DOHH2 (cell line): ENCODE results near the gene ZNF787.

ENCODE experiments used
- H3F3A ChIP-seq: fragments of 200-600 bp; sonication (generic), shearing (Covaris generic); 2 replicates; pipeline ENCODE4 v1.6.0; 2016; ENCODE audit warnings: antibody characterized with exemption, mild to moderate bottlenecking; ENCODE audit not compliant: control insufficient read depth, insufficient read depth
- H3K27ac ChIP-seq: fragments of 200-600 bp; sonication (generic); 2 replicates; pipeline ENCODE4 v1.5.1; 2014; ENCODE audit warnings: low read depth, mild to moderate bottlenecking, low read length, moderate library complexity
- H3K27me3 ChIP-seq: fragments of 200-600 bp; sonication (generic); 2 replicates; pipeline ENCODE4 v1.6.1; 2014; ENCODE audit warnings: mild to moderate bottlenecking, low read length, mixed read lengths; ENCODE audit not compliant: control insufficient read depth
- H3K36me3 ChIP-seq: fragments of 200-600 bp; sonication (generic); 2 replicates; pipeline ENCODE4 v1.6.1; 2014; ENCODE audit warnings: mild to moderate bottlenecking, low read length, moderate library complexity, mixed read lengths; ENCODE audit not compliant: control insufficient read depth
- H3K4me1 ChIP-seq: fragments of 200-600 bp; sonication (generic); 2 replicates; pipeline ENCODE4 v1.6.1; 2014; ENCODE audit warnings: mild to moderate bottlenecking, low read length, mixed read lengths; ENCODE audit not compliant: control insufficient read depth
- H3K4me2 ChIP-seq: fragments of 200-600 bp; sonication (generic); 2 replicates; pipeline ENCODE4 v1.6.0; 2014; ENCODE audit warnings: mild to moderate bottlenecking, low read length, moderate library complexity
- H3K4me3 ChIP-seq: fragments of 200-600 bp; sonication (generic); 2 replicates; pipeline ENCODE4 v1.5.1; 2014; ENCODE audit warnings: mild to moderate bottlenecking, low read length, mixed read lengths
- H3K79me2 ChIP-seq: fragments of 200-600 bp; sonication (generic); 2 replicates; pipeline ENCODE4 v1.6.1; 2014; ENCODE audit warnings: mild to moderate bottlenecking, low read length, mixed read lengths; ENCODE audit not compliant: control insufficient read depth
- H3K9me2 ChIP-seq: fragments of 200-600 bp; sonication (generic); replicated peaks from 2 replicates; pipeline ENCODE4 v1.6.1; 2014; ENCODE audit warnings: mild to moderate bottlenecking, low read length, mixed read lengths; ENCODE audit not compliant: control insufficient read depth
- H3K9me3 ChIP-seq: fragments of 200-600 bp; sonication (generic); 2 replicates; pipeline ENCODE4 v1.6.1; 2014; ENCODE audit warnings: antibody characterized with exemption, low read length, mixed read lengths; ENCODE audit not compliant: control insufficient read depth, insufficient read depth
- H4K20me1 ChIP-seq: fragments of 200-600 bp; sonication (generic); 2 replicates; pipeline ENCODE4 v1.6.0; 2014; ENCODE audit warnings: low read depth, mild to moderate bottlenecking, antibody characterized with exemption, low read length, moderate library complexity; ENCODE audit not compliant: control insufficient read depth, insufficient read depth
- EZH2phosphoT487 ChIP-seq: fragments of 200-600 bp; sonication (generic); IDR thresholded peaks from 2 replicates; pipeline ENCODE4 v1.6.1; 2017; ENCODE audit warnings: borderline replicate concordance, mild to moderate bottlenecking, antibody characterized with exemption, low read length, moderate library complexity, mixed read lengths
- TF ChIP-seq, protein P1 (sequence below): fragments of 200-600 bp; sonication (generic); IDR thresholded peaks from one replicate; pipeline ENCODE4 v1.5.1; 2014; ENCODE audit warnings: antibody characterized with exemption, mild to moderate bottlenecking, low read depth, low read length; ENCODE audit not compliant: poor library complexity, severe bottlenecking

Gene ZNF787

DNA sequence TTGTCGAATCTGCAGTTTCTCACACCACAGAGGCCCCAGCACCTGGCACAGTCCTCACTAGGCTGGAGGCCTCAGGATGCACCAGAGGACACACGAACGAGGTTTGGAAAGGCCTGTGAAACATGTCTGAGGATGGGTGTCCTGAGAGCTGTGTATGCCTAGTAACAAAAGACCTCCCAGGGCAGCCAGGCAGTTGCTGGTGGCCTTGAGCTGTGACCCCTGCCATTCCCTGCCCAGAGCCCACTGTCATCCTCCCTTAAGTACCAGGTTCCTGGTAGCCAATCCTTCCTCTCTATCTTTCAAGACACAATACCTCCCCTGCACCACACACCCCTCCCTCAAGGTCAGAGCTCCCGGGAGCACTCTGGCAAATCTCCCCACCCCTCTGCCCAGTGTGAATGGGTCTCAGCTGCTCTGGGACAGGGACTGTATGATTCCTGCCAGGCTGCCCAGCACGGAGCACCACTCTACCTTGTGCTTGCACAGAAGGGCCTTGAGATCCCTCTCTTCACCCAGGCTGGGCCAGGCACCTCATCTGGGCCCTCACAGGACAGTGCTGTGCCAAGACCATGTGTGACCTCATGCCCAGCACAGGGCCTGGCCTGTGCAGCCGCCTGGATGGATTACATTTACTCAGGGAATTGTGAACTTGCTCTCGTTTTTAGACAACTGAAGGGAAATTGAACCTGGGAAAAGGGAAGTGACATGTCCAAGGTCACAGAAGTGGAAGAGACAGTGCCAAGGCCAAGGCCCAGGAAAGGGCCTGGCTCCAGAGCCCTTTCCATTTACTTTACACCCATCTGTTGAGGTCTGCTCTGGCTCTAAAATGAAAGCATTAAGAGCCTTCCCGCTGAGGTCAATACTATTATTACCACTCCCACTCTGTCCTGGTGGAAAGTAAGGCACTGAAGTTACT lies 2.2 kb downstream of the ZNF787 start:
- H4K20me1 ChIP-seq = 0 out of 2 replicates have a peak, but pooled peaks cover 2% of the 10 kb centered on the region
- peaks cover 67% of the 10 kb centered on the region for H3K79me2 ChIP-seq
- H3K4me2 ChIP-seq = peak overlapping the region; percentile 87
- no peaks in the 10 kb centered on the region for H3K9me3 ChIP-seq
- TF ChIP-seq, protein P1, sequence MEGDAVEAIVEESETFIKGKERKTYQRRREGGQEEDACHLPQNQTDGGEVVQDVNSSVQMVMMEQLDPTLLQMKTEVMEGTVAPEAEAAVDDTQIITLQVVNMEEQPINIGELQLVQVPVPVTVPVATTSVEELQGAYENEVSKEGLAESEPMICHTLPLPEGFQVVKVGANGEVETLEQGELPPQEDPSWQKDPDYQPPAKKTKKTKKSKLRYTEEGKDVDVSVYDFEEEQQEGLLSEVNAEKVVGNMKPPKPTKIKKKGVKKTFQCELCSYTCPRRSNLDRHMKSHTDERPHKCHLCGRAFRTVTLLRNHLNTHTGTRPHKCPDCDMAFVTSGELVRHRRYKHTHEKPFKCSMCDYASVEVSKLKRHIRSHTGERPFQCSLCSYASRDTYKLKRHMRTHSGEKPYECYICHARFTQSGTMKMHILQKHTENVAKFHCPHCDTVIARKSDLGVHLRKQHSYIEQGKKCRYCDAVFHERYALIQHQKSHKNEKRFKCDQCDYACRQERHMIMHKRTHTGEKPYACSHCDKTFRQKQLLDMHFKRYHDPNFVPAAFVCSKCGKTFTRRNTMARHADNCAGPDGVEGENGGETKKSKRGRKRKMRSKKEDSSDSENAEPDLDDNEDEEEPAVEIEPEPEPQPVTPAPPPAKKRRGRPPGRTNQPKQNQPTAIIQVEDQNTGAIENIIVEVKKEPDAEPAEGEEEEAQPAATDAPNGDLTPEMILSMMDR = no peak
- no peak for TF ChIP-seq EZH2phosphoT487
- H3K36me3 ChIP-seq = peaks cover 32% of the 10 kb centered on the region
- H3F3A ChIP-seq = no peaks in the 10 kb centered on the region
- peak overlapping the region; percentile 88 for H3K4me3 ChIP-seq
- no peaks in the 10 kb centered on the region for H3K9me2 ChIP-seq
- H3K4me1 ChIP-seq = peaks cover 45% of the 10 kb centered on the region
- H3K27ac ChIP-seq = peak overlapping the region; percentile 83
- H3K27me3 ChIP-seq = no peaks in the 10 kb centered on the region

DNA sequence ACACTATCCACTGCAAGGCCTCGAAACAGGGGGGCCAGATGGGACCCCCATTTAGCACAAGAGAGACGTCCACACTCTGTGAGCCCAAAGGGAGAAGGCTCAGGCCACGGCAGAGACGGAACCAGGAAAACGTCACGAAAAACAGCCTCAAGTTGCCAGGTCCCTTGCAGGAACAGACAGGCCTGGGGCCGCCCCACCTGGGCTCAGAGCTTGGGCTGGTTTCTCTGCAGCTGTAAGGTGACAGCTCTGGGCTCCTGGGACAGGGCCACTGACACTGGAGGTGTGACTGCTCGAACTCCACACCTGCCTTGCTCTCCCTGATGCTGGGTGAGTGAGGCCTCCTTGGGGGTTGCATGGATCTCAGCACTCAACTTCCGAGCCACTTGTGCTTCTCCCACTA lies 3.2 kb downstream of the ZNF787 start:
- Histone ChIP-seq H3K4me2 (no peak overlapping the region), H3K79me2 (peaks cover 78% of the 10 kb centered on the region), H3K4me3 (no peak overlapping the region), H3K27me3 (no peaks in the 10 kb centered on the region), H3K36me3 (peaks cover 35% of the 10 kb centered on the region), H3K27ac (no peak overlapping the region), H3K4me1 (peaks cover 55% of the 10 kb centered on the region), H3K9me3 (no peaks in the 10 kb centered on the region), H4K20me1 (peaks cover 9% of the 10 kb centered on the region; the same call in 1 of the 2 replicates), H3F3A (peaks cover 3% of the 10 kb centered on the region), H3K9me2 (no peaks in the 10 kb centered on the region)
- TF ChIP-seq, protein P1 = no peak

DNA sequence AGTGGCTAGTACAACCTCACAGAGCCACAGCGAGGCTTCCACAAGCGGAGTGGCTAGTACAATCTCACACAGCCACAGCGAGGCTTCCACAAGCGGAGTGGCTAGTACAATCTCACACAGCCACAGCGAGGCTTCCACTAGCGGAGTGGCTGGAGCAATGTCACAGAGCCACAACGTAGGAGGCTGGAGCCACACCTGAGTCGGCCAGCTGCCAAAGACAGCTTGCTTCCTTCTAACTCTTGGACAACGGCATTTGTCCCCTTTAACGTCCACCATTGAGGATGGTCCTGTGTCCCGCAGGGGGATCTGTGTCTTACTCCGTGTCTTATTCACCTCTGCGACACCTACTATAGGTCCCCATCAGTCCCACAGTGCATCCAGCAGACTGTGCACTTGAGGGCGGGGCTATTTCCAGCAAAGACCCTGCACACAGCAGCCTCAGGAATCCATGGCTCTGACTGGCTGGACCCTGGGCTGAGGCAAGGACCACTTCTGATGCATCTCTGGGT lies 3.7 kb downstream of the ZNF787 start:
- Histone ChIP-seq H3K27me3 (no peaks in the 10 kb centered on the region), H3K9me2 (no peaks in the 10 kb centered on the region), H3K27ac (no peak overlapping the region), H3F3A (peaks cover 3% of the 10 kb centered on the region), H3K79me2 (peaks cover 82% of the 10 kb centered on the region), H4K20me1 (peaks cover 10% of the 10 kb centered on the region; the same call in 1 of the 2 replicates), H3K4me1 (peaks cover 60% of the 10 kb centered on the region), H3K4me2 (no peak overlapping the region), H3K9me3 (no peaks in the 10 kb centered on the region), H3K4me3 (no peak overlapping the region), H3K36me3 (peaks cover 35% of the 10 kb centered on the region)
- TF ChIP-seq, protein P1 = no peak
- TF ChIP-seq EZH2phosphoT487 = no peak
